WTC11 (cell line): ENCODE results near the gene FERMT3. TPM values are rescaled to one million over a fixed set of nuclear protein-coding genes. Genes with fewer than 3 reads are reported as not detected.

Experiments
- ATAC-seq: fragments of 200-7000 bp; cut with Tn5 transposase; 2 replicates; pipeline ENCODE4 v1.10.0; 2021; ENCODE audit warnings: mild to moderate bottlenecking, moderate library complexity
- Bru-seq: library from RNA; stranded (reverse); fragments of 400-500 nt; gene quantifications from one replicate; lab custom pipeline; 2021; lab: Mats Ljungman, UMichigan
- CTCF ChIA-PET: fragments of 300-600 bp; sonication (Branson Sonifier 250); formaldehyde crosslinking; loops from one replicate; lab custom pipeline; 2021; ENCODE audit warnings: antibody characterized with exemption; lab: Charles Lee
- POLR2A ChIA-PET: fragments of 350-600 bp; sonication (Branson Sonifier 250); formaldehyde crosslinking; loops from one replicate; lab custom pipeline; 2021; ENCODE audit warnings: antibody characterized with exemption; lab: Charles Lee
- DNase-seq: peaks from one replicate; pipeline ENCODE4 v3.0.0; 2021; ENCODE audit warnings: low spot score
- H3K27ac Mint-ChIP-seq: 2 replicates; pipeline ENCODE4 v1.8.0; 2021; ENCODE audit warnings: mixed read lengths
- H3K27me3 Mint-ChIP-seq: 2 replicates; pipeline ENCODE4 v1.8.0; 2021; ENCODE audit warnings: low read depth, mild to moderate bottlenecking, moderate library complexity, mixed read lengths
- H3K36me3 Mint-ChIP-seq: 2 replicates; pipeline ENCODE4 v1.8.0; 2021; ENCODE audit warnings: mixed read lengths
- H3K4me1 Mint-ChIP-seq: 2 replicates; pipeline ENCODE4 v1.8.0; 2022; ENCODE audit warnings: mixed read lengths
- H3K4me3 Mint-ChIP-seq: 2 replicates; pipeline ENCODE4 v1.8.0; 2021; ENCODE audit warnings: mild to moderate bottlenecking, moderate library complexity, mixed read lengths
- H3K9me3 Mint-ChIP-seq: 2 replicates; pipeline ENCODE4 v1.8.0; 2021; ENCODE audit warnings: mixed read lengths
- CREB1 ChIP-seq: sonication (generic); formaldehyde crosslinking; IDR thresholded peaks from 2 replicates; pipeline ENCODE4 v1.8.0; 2023; ENCODE audit warnings: mild to moderate bottlenecking, missing genetic modification reagents
- EMX1 ChIP-seq: fragments of 250-450 bp; sonication (Bioruptor Pico); IDR thresholded peaks from 2 replicates; pipeline ENCODE4 v1.8.0; 2021; ENCODE audit warnings: mild to moderate bottlenecking
- FOXJ3 ChIP-seq: sonication (generic); formaldehyde crosslinking; IDR thresholded peaks from 2 replicates; pipeline ENCODE4 v1.9.0; 2021; ENCODE audit warnings: missing genetic modification reagents, mild to moderate bottlenecking, borderline replicate concordance
- FOXP4 ChIP-seq: sonication (generic); formaldehyde crosslinking; IDR thresholded peaks from 2 replicates; pipeline ENCODE4 v1.8.0; 2022; ENCODE audit warnings: mild to moderate bottlenecking, missing genetic modification reagents
- GRHL2 ChIP-seq: fragments of 250-450 bp; sonication (Bioruptor Pico); IDR thresholded peaks from 2 replicates; pipeline ENCODE4 v1.8.0; 2022; ENCODE audit warnings: mild to moderate bottlenecking, moderate library complexity; ENCODE audit not compliant: insufficient replicate concordance, severe bottlenecking
- MAX ChIP-seq: sonication (generic); formaldehyde crosslinking; IDR thresholded peaks from 2 replicates; pipeline ENCODE4 v1.8.0; 2022; ENCODE audit warnings: mild to moderate bottlenecking, missing genetic modification reagents
- MXD4 ChIP-seq: fragments of 250-450 bp; sonication (Bioruptor Pico); IDR thresholded peaks from 2 replicates; pipeline ENCODE4 v1.8.0; 2021; ENCODE audit warnings: mild to moderate bottlenecking, moderate library complexity, borderline replicate concordance
- SMAD4 ChIP-seq: sonication (generic); formaldehyde crosslinking; IDR thresholded peaks from 2 replicates; pipeline ENCODE4 v1.8.0; 2022; ENCODE audit warnings: mild to moderate bottlenecking, missing genetic modification reagents
- TCF7 ChIP-seq: sonication (generic); formaldehyde crosslinking; IDR thresholded peaks from 2 replicates; pipeline ENCODE4 v1.8.0; 2022; ENCODE audit warnings: mild to moderate bottlenecking, low read depth, missing genetic modification reagents, moderate library complexity
- TEAD4 ChIP-seq: sonication (generic); formaldehyde crosslinking; IDR thresholded peaks from 2 replicates; pipeline ENCODE4 v1.8.0; 2022; ENCODE audit warnings: mild to moderate bottlenecking, missing genetic modification reagents
- ZBTB21 ChIP-seq: sonication (generic); formaldehyde crosslinking; IDR thresholded peaks from 2 replicates; pipeline ENCODE4 v1.8.1; 2023; ENCODE audit warnings: mild to moderate bottlenecking, missing genetic modification reagents, borderline replicate concordance
- ZNF396 ChIP-seq: fragments of 250-450 bp; sonication (Bioruptor Pico); IDR thresholded peaks from 2 replicates; pipeline ENCODE4 v1.8.0; 2021; ENCODE audit warnings: mild to moderate bottlenecking, moderate library complexity, borderline replicate concordance
- long read RNA-seq, 3 experiments: library from RNA in 1 of 3; library from capped mRNA in 1 of 3; library from polyadenylated mRNA in 1 of 3; unstranded in 2 of 3; stranded (forward) in 1 of 3; transcript quantifications; one replicate each; pipeline ENCODE4 v2.0.0, GENCODE V29; 2021
- total RNA-seq: library from RNA; stranded (reverse); gene quantifications from 3 replicates; pipeline ENCODE4 v1.2.3, GENCODE V29; 2021
- TF ChIP-seq, protein P1 (sequence below): fragments of 250-450 bp; sonication (Bioruptor Pico); IDR thresholded peaks from 2 replicates; pipeline ENCODE4 v1.9.0; 2021; ENCODE audit warnings: moderate library complexity, mild to moderate bottlenecking, inconsistent platforms, borderline replicate concordance
- TF ChIP-seq, protein P2 (sequence below): sonication (generic); formaldehyde crosslinking; IDR thresholded peaks from 2 replicates; pipeline ENCODE4 v1.8.1; 2022; ENCODE audit warnings: low read depth, mild to moderate bottlenecking, moderate library complexity, missing genetic modification reagents, borderline replicate concordance
- TF ChIP-seq, protein P3 (sequence below): sonication (generic); formaldehyde crosslinking; IDR thresholded peaks from 2 replicates; pipeline ENCODE4 v1.8.0; 2023; ENCODE audit warnings: mild to moderate bottlenecking, missing genetic modification reagents
- TF ChIP-seq, protein P4 (sequence below): sonication (generic); formaldehyde crosslinking; IDR thresholded peaks from 2 replicates; pipeline ENCODE4 v1.8.1; 2022; ENCODE audit warnings: mild to moderate bottlenecking, missing genetic modification reagents, moderate library complexity, borderline replicate concordance
- TF ChIP-seq, protein P5 (sequence below): fragments of 200-600 bp; IDR thresholded peaks from 2 replicates; pipeline ENCODE4 v1.8.0; 2022; ENCODE audit warnings: antibody characterized with exemption
- TF ChIP-seq, protein P6 (sequence below): fragments of 250-450 bp; sonication (Bioruptor Pico); IDR thresholded peaks from 2 replicates; pipeline ENCODE4 v1.9.0; 2021; ENCODE audit warnings: mild to moderate bottlenecking

The FERMT3 gene
- total RNA-seq = 3.8 to 8.2 TPM (median 3.8 TPM) in 3 replicates
- percentile 35 among the genes with signal in this experiment for Bru-seq, nascent RNA
- long read RNA-seq, experiment 1, partial matches to known transcripts = 1 of 2 reads
- long read RNA-seq, experiment 1, other reads (novel, unspliced or antisense) = 1 of 2 reads
- long read RNA-seq, experiment 2, partial matches to known transcripts = 0 of 1 reads
- long read RNA-seq, experiment 2, other reads (novel, unspliced or antisense) = 1 of 1 reads
- long read RNA-seq, experiment 3 = 0 reads

GRCh38 chr11:64206457-64207255, at the start of gene FERMT3:
FERMT3 (plus strand) TSS chr11:64206721; CDS start chr11:64207365, 644 bp downstream.
- no peaks in the 10 kb centered on the region for H3K9me3 Mint-ChIP-seq
- CTCF ChIA-PET = interaction anchor here (0.8 to 5.4 kb wide), 9 partner anchors 10 to 243 kb away, joined by 3 to 76 read pairs (median 5); partner anchors contain the start of genes FKBP2, NUDT22, PLCB3 and STIP1
- DNase-seq (no peak), ATAC-seq (no peak)
- H3K4me3 Mint-ChIP-seq = no peak within 1 kb of the TSS
- H3K27me3 Mint-ChIP-seq = no peaks in the 10 kb centered on the region
- TF ChIP-seq, protein P1, sequence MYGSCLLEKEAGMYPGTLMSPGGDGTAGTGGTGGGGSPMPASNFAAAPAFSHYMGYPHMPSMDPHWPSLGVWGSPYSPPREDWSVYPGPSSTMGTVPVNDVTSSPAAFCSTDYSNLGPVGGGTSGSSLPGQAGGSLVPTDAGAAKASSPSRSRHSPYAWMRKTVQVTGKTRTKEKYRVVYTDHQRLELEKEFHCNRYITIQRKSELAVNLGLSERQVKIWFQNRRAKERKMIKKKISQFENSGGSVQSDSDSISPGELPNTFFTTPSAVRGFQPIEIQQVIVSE (CRISPR knock-in tag) = no peak
- TF ChIP-seq FOXP4 (CRISPR knock-in tag) (no peak), TCF7 (CRISPR knock-in tag) (no peak), ZBTB21 (CRISPR knock-in tag) (no peak), TEAD4 (CRISPR knock-in tag) (no peak), FOXJ3 (no peak), ZNF396 (no peak), EMX1 (CRISPR knock-in tag) (no peak), CREB1 (CRISPR knock-in tag) (no peak), SMAD4 (CRISPR knock-in tag) (no peak), MXD4 (CRISPR knock-in tag) (no peak), MAX (CRISPR knock-in tag) (no peak), GRHL2 (CRISPR knock-in tag) (no peak)
- TF ChIP-seq, protein P2, sequence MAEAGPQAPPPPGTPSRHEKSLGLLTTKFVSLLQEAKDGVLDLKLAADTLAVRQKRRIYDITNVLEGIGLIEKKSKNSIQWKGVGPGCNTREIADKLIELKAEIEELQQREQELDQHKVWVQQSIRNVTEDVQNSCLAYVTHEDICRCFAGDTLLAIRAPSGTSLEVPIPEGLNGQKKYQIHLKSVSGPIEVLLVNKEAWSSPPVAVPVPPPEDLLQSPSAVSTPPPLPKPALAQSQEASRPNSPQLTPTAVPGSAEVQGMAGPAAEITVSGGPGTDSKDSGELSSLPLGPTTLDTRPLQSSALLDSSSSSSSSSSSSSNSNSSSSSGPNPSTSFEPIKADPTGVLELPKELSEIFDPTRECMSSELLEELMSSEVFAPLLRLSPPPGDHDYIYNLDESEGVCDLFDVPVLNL (CRISPR knock-in tag) = no peak
- TF ChIP-seq, protein P3, sequence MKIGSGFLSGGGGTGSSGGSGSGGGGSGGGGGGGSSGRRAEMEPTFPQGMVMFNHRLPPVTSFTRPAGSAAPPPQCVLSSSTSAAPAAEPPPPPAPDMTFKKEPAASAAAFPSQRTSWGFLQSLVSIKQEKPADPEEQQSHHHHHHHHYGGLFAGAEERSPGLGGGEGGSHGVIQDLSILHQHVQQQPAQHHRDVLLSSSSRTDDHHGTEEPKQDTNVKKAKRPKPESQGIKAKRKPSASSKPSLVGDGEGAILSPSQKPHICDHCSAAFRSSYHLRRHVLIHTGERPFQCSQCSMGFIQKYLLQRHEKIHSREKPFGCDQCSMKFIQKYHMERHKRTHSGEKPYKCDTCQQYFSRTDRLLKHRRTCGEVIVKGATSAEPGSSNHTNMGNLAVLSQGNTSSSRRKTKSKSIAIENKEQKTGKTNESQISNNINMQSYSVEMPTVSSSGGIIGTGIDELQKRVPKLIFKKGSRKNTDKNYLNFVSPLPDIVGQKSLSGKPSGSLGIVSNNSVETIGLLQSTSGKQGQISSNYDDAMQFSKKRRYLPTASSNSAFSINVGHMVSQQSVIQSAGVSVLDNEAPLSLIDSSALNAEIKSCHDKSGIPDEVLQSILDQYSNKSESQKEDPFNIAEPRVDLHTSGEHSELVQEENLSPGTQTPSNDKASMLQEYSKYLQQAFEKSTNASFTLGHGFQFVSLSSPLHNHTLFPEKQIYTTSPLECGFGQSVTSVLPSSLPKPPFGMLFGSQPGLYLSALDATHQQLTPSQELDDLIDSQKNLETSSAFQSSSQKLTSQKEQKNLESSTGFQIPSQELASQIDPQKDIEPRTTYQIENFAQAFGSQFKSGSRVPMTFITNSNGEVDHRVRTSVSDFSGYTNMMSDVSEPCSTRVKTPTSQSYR = no peak
- TF ChIP-seq, protein P4, sequence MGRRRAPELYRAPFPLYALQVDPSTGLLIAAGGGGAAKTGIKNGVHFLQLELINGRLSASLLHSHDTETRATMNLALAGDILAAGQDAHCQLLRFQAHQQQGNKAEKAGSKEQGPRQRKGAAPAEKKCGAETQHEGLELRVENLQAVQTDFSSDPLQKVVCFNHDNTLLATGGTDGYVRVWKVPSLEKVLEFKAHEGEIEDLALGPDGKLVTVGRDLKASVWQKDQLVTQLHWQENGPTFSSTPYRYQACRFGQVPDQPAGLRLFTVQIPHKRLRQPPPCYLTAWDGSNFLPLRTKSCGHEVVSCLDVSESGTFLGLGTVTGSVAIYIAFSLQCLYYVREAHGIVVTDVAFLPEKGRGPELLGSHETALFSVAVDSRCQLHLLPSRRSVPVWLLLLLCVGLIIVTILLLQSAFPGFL (CRISPR knock-in tag) = no peak
- TF ChIP-seq, protein P5, sequence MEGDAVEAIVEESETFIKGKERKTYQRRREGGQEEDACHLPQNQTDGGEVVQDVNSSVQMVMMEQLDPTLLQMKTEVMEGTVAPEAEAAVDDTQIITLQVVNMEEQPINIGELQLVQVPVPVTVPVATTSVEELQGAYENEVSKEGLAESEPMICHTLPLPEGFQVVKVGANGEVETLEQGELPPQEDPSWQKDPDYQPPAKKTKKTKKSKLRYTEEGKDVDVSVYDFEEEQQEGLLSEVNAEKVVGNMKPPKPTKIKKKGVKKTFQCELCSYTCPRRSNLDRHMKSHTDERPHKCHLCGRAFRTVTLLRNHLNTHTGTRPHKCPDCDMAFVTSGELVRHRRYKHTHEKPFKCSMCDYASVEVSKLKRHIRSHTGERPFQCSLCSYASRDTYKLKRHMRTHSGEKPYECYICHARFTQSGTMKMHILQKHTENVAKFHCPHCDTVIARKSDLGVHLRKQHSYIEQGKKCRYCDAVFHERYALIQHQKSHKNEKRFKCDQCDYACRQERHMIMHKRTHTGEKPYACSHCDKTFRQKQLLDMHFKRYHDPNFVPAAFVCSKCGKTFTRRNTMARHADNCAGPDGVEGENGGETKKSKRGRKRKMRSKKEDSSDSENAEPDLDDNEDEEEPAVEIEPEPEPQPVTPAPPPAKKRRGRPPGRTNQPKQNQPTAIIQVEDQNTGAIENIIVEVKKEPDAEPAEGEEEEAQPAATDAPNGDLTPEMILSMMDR = no peak
- TF ChIP-seq, protein P6, sequence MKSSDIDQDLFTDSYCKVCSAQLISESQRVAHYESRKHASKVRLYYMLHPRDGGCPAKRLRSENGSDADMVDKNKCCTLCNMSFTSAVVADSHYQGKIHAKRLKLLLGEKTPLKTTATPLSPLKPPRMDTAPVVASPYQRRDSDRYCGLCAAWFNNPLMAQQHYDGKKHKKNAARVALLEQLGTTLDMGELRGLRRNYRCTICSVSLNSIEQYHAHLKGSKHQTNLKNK = no peak
- H3K27ac Mint-ChIP-seq = no peak within 1 kb of the TSS
- POLR2A ChIA-PET = interaction anchor here (0.6 to 1.5 kb wide), 4 partner anchors 13 to 36 kb away, joined by 3 to 4 read pairs (median 3); partner anchors contain the start of genes NUDT22 and TRPT1
- H3K36me3 Mint-ChIP-seq = peaks cover 30% of the 10 kb centered on the region
- peaks cover 6% of the 10 kb centered on the region for H3K4me1 Mint-ChIP-seq
